Stimulated activated naive CD8-positive, alpha-beta T cell treated with anti-CD3 and anti-CD28 coated beads, Interleukin-15, Interleukin-2, amounts not matched to agents 100 ng/mL and 50 ng/mL, for 24 hours (primary cell): Measurements from ENCODE around the gene KAT2B.

Experiments used
- H3K27ac Mint-ChIP-seq: one replicate; pipeline ENCODE4 v1.8.0; 2021; ENCODE audit warnings: mild to moderate bottlenecking, mixed read lengths
- H3K27me3 Mint-ChIP-seq: one replicate; pipeline ENCODE4 v1.8.0; 2021; ENCODE audit warnings: mixed read lengths
- H3K36me3 Mint-ChIP-seq: one replicate; pipeline ENCODE4 v1.8.0; 2021; ENCODE audit warnings: low read depth, mixed read lengths
- H3K4me1 Mint-ChIP-seq: one replicate; pipeline ENCODE4 v1.8.0; 2021; ENCODE audit warnings: low read depth, mixed read lengths
- H3K4me3 Mint-ChIP-seq: one replicate; pipeline ENCODE4 v1.8.0; 2021; ENCODE audit warnings: mild to moderate bottlenecking, mixed read lengths
- H3K9me3 Mint-ChIP-seq: one replicate; pipeline ENCODE4 v1.8.0; 2021; ENCODE audit warnings: mixed read lengths

The KAT2B gene

DNA sequence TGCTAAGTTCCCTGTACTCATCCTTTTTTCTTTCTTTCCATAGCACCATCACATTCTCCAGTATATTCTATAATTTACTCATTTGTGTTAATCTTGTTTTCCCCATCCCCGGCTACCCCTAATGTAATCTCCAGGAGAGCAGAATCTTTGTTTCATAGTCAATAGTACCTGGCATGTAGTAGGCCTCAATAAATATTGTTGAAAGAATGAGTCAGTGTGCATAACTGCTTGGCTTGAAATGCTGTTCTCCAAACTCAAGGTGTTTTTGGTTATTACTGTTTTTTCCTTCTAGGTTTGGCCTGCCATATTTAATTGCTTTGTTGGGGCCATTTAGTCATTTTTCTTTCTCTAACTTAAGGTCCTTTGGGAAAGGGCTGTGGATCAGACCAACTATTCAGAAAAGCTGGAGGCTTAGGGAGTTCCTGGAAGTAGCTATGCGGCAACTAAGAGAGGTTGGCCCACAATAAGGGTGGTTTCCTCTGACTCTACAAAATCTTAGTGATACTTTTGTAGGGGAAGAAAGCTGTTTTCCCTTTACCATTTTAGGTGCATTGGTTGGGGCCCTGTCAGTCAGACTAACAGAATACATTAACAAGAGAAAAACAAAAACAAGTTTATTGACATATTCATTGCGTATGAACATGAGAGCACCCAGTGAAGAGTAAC, 28.4 kb downstream of the KAT2B start:
- H3K27ac Mint-ChIP-seq = peak overlapping the region; percentile 31
- H3K9me3 Mint-ChIP-seq = no peaks in the 10 kb centered on the region
- H3K4me3 Mint-ChIP-seq = no peak overlapping the region
- H3K36me3 Mint-ChIP-seq = peaks cover 20% of the 10 kb centered on the region
- peaks cover 39% of the 10 kb centered on the region for H3K4me1 Mint-ChIP-seq
- H3K27me3 Mint-ChIP-seq = no peaks in the 10 kb centered on the region

DNA sequence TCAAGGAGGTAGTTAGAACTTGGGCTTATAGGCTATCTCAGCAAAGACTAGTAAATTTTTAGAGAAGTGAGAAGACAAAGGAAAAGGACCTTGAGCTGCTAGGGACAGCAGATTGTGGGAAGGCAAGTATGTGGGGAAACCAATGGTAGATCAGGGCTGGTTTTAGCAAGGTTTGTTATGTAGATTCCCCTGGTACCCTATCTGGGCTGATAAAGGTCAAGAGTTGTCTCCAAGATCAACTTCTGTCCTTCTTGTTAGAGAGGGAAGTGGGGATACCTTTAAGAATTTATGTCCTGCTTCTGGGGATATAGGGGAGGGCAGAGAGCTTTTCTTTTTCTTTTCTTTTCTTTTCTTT, 28.9 kb downstream of the KAT2B start:
- H3K4me3 Mint-ChIP-seq = no peak overlapping the region
- H3K36me3 Mint-ChIP-seq = peaks cover 25% of the 10 kb centered on the region
- H3K27me3 Mint-ChIP-seq = no peaks in the 10 kb centered on the region
- H3K27ac Mint-ChIP-seq = peak overlapping the region; percentile 0
- H3K4me1 Mint-ChIP-seq = peaks cover 34% of the 10 kb centered on the region
- no peaks in the 10 kb centered on the region for H3K9me3 Mint-ChIP-seq

DNA sequence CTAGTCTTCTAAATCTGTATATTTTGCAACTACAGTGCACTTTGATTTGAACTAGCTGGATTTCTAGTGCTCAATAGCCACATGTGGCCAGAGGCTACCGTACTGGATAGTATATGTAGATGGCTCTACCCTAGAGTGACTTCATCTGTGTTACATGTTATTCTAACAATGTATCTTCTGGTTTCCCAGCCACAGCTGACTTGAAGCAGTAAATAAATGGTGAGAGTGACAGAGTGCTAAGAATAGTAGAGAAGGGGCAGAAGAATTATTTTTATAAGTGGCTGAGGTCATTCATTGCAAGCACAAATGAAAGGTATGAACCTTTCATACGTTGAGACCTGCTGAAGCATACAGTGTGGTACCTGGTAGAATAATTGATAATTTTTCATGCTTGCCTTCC, 30.9 kb downstream of the KAT2B start:
- H3K4me3 Mint-ChIP-seq = no peak overlapping the region
- H3K9me3 Mint-ChIP-seq = no peaks in the 10 kb centered on the region
- H3K27ac Mint-ChIP-seq = peak overlapping the region; percentile 33
- peaks cover 22% of the 10 kb centered on the region for H3K4me1 Mint-ChIP-seq
- H3K36me3 Mint-ChIP-seq = peaks cover 28% of the 10 kb centered on the region
- H3K27me3 Mint-ChIP-seq = no peaks in the 10 kb centered on the region

DNA sequence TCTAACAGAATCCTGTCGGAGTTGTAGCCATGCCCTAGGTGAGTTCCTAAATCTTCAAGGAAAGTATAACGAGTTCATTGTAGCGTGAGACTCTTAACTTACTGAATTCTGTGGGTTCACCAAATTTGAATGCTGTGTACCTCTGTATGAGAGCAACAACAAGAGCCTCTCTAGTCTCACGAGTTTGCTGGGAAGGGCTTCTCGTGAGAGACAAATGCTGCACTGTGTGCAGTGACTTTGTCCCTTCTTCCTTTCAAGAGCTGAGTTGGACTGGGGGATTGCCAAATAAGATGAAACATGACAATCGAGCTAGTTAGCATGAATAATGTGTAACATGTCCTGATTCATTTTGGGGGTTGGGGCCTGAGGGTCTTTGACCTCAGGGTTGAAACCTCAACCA, 32.2 kb downstream of the KAT2B start:
- Mint-ChIP-seq H3K27ac (no peak overlapping the region), H3K27me3 (no peaks in the 10 kb centered on the region), H3K9me3 (no peaks in the 10 kb centered on the region), H3K36me3 (peaks cover 32% of the 10 kb centered on the region), H3K4me3 (no peak overlapping the region), H3K4me1 (peaks cover 16% of the 10 kb centered on the region)

DNA sequence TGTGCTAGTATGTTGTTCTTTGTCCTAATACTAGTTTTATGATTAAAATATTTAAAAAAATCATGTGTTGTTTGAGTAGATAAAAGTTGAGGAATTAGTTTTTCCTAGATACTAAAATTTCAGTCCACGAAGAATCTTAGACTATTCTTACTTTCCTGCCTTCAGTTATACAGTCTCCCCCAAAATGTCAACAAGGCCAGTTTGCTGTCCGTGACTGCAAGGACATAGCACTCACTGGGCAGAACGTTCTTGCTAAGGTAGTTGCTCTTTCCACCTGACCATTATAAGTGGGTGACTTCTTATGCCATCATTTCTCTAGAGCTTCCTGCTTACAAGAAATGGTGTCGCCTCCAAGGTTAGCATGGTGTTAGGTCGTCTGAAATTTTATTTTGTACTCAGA, 32.8 kb downstream of the KAT2B start:
- Mint-ChIP-seq H3K27me3 (no peaks in the 10 kb centered on the region), H3K27ac (no peak overlapping the region), H3K36me3 (peaks cover 32% of the 10 kb centered on the region), H3K4me3 (no peak overlapping the region), H3K4me1 (peaks cover 13% of the 10 kb centered on the region), H3K9me3 (no peaks in the 10 kb centered on the region)

DNA sequence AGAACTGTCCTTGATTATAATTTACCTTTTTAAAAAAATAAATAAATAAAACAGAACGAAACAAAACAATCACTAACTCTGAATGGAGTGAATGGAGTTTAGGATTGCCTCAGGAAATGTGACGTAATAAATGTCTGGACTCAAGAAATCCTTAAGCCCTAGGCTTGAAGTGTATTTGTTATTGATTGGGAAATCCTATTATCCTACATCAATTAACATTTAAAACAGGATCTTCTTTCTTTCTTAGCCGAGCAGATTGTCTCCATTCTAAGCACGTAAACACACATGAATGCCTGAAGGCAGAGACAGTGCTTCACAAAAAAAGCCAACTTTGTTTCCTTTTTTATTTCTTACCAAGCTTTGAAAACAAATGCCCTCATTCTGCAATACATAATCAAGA, 33.4 kb downstream of the KAT2B start:
- H3K36me3 Mint-ChIP-seq = peaks cover 32% of the 10 kb centered on the region
- H3K9me3 Mint-ChIP-seq = no peaks in the 10 kb centered on the region
- no peak overlapping the region for H3K27ac Mint-ChIP-seq
- H3K4me1 Mint-ChIP-seq = peaks cover 7% of the 10 kb centered on the region
- H3K27me3 Mint-ChIP-seq = no peaks in the 10 kb centered on the region
- H3K4me3 Mint-ChIP-seq = no peak overlapping the region

DNA sequence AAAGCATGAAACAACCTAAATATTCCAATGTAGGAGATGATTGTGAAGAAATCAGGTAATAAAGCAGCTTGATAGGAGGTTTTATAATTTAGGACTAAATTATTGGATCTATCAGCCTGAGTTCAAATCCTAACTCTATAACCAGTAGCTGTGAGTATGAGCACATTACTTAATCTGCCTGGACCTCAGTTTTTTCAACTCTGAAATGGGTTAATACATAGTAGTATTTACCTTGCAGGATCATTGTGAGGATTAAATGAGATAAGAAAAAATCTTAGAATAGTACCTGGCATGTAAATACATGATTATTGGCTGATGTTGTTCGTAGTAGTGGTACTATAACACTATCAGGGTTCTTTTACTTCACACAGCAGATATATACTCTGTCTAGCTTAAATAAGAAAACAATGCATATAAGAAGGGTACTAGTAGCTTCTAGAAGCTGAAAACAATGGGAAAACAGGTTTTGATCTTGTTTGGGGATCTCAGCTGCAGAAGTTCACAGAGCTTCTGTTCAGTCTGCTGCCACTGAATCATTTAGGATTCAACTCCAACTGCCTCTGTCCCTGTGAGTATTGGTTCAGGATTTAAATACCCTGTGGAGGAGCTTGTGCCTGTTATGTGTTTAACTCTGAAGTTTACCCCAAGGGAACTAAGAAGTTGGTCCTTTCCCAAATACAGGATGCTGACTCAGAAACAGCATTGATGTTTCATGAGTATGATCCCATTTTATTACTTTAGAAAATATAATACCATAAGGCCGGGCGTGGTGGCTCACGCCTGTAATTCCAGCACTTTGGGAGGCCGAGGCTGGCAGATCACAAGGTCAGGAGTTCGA, 34.2 kb downstream of the KAT2B start:
- Mint-ChIP-seq H3K27me3 (no peaks in the 10 kb centered on the region), H3K27ac (no peak overlapping the region), H3K36me3 (peaks cover 32% of the 10 kb centered on the region), H3K4me3 (no peak overlapping the region), H3K9me3 (no peaks in the 10 kb centered on the region), H3K4me1 (no peaks in the 10 kb centered on the region)

DNA sequence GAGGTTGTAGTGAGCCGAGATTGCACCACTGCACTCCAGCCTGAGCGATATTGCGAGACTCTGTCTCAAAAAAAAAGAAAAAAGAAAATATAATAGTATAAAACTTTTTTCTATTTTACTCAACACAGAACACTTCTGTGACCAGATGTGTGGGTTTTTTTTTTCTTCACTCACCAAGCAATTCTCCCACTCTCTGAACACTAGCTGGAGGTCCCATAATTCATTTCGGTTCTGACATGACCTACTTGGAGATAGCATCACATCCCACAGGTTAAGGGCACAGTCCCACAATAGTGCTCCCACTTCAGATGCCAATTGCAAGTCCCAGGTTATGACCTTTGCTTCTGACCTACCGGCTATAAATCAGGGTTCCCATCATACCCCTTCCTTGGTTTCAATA, 35.0 kb downstream of the KAT2B start:
- H3K4me3 Mint-ChIP-seq = no peak overlapping the region
- H3K4me1 Mint-ChIP-seq = peaks cover 4% of the 10 kb centered on the region
- no peaks in the 10 kb centered on the region for H3K27me3 Mint-ChIP-seq
- no peak overlapping the region for H3K27ac Mint-ChIP-seq
- H3K36me3 Mint-ChIP-seq = peaks cover 37% of the 10 kb centered on the region
- H3K9me3 Mint-ChIP-seq = no peaks in the 10 kb centered on the region

DNA sequence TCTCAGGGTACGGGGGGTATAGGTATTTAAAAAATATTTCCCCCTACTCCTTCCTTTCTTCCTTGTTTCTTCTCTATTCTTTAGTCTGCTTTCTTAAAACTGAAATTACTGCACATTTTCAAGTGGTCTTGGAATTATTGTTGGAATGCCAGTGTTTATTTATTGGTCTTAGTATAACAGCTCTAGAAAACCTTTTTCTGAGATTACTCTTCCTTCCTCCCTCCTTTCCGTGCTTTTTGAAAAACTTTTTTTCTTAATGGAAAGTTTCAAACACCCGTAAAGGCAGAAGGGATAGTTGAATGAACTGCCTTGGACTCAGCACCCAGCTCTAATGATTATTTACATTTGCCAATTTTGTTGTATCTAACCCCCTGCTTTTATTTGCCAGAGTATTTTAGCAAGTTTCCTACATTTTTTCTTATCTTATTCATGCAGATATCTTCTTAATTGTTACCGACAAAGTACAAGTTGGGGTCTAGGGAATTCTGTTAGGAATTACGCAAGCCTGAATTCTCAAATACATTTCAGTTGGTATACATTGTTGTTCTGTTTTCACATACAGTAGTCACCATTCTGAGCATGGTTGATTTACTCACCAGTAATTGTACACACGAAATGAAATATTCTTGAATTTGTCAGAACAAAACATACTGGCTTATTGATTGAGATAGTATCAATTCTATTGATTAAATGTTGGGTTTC, 36.2 kb downstream of the KAT2B start:
- no peak overlapping the region for H3K27ac Mint-ChIP-seq

DNA sequence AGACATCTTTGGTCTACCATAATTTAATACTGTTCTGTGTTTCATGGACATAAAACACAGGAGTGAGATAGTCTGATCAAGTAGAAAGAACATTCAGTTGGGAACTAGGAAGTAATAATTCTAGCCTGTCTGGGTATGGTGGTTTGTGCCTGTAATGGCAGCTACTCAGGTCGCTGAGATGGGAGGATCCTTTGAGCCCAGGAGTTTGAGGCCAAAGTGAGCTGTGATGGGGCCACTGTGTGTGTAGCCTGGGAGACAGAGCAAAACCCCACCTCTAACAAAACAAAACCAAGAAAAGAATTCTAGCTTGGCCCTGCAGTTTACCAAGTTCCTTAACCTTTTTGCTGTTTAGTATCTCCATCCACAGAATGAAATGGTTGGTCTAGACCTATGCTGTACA, 36.8 kb downstream of the KAT2B start:
- Mint-ChIP-seq H3K4me1 (peaks cover 18% of the 10 kb centered on the region), H3K27ac (no peak overlapping the region), H3K36me3 (peaks cover 35% of the 10 kb centered on the region), H3K4me3 (no peak overlapping the region), H3K27me3 (no peaks in the 10 kb centered on the region), H3K9me3 (no peaks in the 10 kb centered on the region)

More for the DNA sequence above, 36.2 kb downstream of the KAT2B start:
- no peaks in the 10 kb centered on the region for H3K9me3 Mint-ChIP-seq
- H3K36me3 Mint-ChIP-seq = peaks cover 36% of the 10 kb centered on the region
- no peaks in the 10 kb centered on the region for H3K27me3 Mint-ChIP-seq
- no peak overlapping the region for H3K4me3 Mint-ChIP-seq
- H3K4me1 Mint-ChIP-seq = peaks cover 17% of the 10 kb centered on the region

DNA sequence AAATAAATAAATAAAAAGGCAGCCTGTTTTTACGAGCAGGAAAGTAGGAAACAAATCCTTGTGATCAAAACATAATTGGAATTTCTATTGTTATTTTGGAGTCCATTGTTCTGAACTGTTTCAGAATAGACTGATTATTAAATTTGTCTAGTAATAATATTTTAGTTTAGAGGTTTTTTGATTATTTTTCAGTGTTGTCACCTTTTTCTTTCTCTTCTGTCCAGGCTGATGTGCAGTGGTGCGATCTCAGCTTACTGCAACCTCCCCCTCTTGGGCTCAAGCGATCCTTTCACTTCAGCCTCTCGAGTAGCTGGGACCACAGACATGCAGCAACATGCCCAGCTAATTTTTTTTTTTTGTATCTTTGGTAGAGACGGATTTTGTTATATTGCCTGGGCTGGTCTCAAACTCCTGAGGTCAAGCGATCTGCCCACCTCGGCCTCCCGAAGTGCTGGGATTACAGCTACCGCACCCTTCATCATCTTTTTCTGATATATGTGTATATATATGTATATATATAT, 38.0 kb downstream of the KAT2B start:
- Mint-ChIP-seq H3K4me3 (no peak overlapping the region), H3K9me3 (no peaks in the 10 kb centered on the region), H3K36me3 (peaks cover 23% of the 10 kb centered on the region), H3K4me1 (peaks cover 18% of the 10 kb centered on the region), H3K27ac (no peak overlapping the region), H3K27me3 (no peaks in the 10 kb centered on the region)

DNA sequence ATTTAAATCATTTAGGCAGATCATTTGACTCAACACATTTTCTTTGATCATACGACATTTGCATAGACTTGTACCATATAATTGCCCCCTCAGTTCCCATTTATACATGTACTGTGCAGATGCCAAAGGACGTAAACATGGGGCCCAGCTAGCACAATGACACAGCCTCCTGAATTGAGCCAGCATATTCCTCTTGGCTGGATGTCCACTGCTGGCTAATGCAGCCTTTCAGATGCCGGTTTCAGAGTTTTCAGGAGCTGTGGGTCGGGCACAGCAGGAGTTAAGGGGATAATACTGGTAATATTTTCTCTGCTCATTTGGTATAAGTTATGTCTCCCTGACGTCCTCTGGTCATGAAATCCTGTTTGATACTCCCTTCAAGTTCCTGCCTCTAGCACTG, 39.4 kb downstream of the KAT2B start:
- Mint-ChIP-seq H3K36me3 (peaks cover 18% of the 10 kb centered on the region), H3K27ac (no peak overlapping the region), H3K4me1 (peaks cover 18% of the 10 kb centered on the region), H3K9me3 (no peaks in the 10 kb centered on the region), H3K4me3 (no peak overlapping the region), H3K27me3 (no peaks in the 10 kb centered on the region)

DNA sequence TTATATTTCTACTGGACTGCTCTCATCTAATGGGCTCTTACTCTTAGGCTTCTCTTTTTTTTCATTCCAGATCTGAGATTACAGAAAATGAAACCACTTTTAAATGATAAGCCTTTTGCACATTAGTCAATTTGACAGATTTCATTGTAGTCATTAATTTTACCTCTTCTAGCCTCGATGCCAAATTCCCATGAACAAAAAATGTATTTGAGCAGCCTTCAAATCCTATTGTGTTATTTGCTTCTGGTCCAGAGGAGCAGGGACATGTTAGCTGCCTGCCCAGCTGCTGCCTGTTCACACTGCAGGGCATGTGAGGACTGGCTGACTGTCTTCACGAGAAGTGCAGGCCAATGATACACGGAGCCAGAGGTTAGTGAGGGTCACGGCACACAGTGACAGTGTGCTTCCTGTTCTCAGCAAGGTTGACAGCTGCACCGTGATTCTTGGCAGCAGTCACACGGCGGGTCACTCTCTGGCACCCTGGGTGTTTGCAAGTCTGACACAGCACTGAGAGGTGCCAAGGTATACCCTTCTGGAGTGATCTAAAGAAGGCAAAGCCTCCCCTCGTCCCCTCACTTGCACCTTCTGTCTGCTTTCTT, 40.8 kb downstream of the KAT2B start:
- peaks cover 18% of the 10 kb centered on the region for H3K36me3 Mint-ChIP-seq
- peak overlapping the region; percentile 26 for H3K27ac Mint-ChIP-seq
- no peaks in the 10 kb centered on the region for H3K9me3 Mint-ChIP-seq
- no peaks in the 10 kb centered on the region for H3K27me3 Mint-ChIP-seq
- H3K4me3 Mint-ChIP-seq = peak overlapping the region; percentile 3
- H3K4me1 Mint-ChIP-seq = peaks cover 18% of the 10 kb centered on the region

DNA sequence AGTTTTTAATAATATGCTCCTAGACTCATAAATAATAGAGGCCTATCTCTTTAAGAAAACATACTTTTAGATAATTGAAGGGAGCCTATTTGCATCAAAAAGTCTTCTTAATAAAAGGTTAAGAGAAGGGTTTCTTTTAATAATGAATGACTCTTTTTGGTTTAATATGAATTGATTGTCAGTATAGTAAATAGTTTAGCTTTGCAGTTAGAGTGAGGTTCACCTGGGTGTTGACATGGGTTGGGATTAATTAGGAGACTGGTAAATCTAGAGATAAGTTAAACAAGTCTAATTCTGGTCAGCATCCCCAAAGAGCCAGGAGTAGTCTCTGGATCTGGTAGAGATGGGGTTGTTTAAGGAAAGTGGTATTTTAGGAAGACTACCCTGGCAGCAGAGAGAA, 43.0 kb downstream of the KAT2B start:
- H3K4me1 Mint-ChIP-seq = peaks cover 18% of the 10 kb centered on the region
- H3K27me3 Mint-ChIP-seq = no peaks in the 10 kb centered on the region
- no peaks in the 10 kb centered on the region for H3K9me3 Mint-ChIP-seq
- peaks cover 28% of the 10 kb centered on the region for H3K36me3 Mint-ChIP-seq
- no peak overlapping the region for H3K4me3 Mint-ChIP-seq
- H3K27ac Mint-ChIP-seq = no peak overlapping the region

DNA sequence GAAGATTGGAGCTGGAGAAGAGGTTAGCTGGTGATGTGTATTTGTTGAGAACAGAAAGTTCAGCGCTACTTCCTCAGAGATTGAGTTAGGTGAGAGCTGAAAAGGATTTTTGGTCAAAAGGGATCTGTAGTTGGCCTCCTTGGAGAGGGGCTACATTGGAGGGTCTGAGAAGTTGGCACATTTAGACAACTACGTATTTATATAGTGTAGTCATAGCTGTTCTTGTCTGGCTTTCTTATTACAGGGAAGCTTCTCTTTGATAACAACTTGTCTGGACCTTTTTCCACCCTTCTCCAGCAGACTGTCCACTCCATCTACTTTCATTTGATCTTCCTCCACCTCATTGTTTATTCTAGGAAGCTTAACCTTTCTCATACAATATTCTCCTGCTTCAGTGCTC, 43.7 kb downstream of the KAT2B start:
- peaks cover 34% of the 10 kb centered on the region for H3K36me3 Mint-ChIP-seq
- H3K9me3 Mint-ChIP-seq = peaks cover 5% of the 10 kb centered on the region
- H3K27me3 Mint-ChIP-seq = no peaks in the 10 kb centered on the region
- no peak overlapping the region for H3K27ac Mint-ChIP-seq
- H3K4me3 Mint-ChIP-seq = no peak overlapping the region
- H3K4me1 Mint-ChIP-seq = peaks cover 18% of the 10 kb centered on the region
